Activated gamma-delta T cell treated with Interleukin-2 at 50 U/mL for 16 hours (primary cell): ENCODE data around the gene PLOD3.

ENCODE experiments used
- DNase-seq: peaks from one replicate; pipeline ENCODE4 v3.0.0-alpha.2; 2020

The PLOD3 gene

DNA sequence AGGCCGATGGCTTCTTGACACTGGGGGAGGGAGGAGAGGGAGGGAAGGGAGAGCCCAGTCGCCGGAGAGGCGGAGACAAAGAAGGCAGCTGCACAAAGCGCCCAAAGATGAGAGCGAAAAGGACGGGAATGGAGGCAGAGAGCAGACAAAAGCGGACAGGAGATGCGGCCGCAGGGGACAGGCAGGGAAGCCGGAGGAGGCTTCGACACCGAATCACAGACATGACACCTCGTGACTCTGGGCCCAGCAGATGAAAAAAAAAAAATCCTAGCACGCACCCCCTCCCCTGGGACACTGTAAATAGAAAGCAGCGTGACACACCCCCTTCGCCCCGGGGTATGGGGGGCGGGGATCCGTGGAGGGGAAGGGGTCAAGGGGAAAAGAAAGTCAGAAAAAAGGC is 38.3 kb downstream of the PLOD3 start:
- no peak for DNase-seq

DNA sequence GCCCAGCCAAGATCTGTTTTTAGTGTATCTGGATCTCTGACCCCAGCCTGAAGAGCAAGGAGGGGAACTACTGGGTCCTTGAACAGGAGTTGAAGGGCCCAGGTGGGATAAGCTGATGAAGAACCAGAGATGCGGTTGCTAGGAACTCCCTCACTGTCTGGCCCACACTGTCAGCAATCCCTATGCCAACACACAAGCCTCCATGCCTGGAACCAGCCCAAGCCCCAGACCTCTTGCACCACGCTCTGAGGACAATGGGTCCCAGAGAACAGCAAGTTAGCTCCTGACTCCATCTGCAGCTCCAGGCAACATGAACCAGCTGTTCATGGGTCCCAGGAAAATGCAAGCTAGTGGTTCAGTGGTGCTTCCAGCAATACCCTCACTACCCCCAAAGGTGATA is 39.7 kb downstream of the PLOD3 start:
- DNase-seq = no peak

DNA sequence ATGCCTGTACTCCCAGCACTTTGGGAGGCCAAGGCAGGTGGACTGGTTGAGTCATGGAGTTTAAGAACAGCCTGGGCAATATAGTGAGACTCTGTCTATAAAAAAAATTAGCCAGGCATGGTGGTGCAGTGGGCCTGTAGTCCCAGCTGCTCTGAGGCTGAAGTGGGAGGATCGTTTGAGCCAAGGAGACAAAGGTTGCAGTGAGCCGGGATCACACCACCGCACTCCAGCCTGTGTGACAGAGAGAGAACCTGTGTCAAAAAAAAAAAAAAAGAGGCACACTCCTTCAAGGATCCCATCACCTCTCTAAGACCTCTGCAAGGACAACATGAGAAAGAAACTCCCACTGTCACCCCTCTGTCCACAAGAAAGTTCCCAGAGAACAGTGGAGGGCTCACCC is 41.7 kb downstream of the PLOD3 start:
- DNase-seq = no peak

DNA sequence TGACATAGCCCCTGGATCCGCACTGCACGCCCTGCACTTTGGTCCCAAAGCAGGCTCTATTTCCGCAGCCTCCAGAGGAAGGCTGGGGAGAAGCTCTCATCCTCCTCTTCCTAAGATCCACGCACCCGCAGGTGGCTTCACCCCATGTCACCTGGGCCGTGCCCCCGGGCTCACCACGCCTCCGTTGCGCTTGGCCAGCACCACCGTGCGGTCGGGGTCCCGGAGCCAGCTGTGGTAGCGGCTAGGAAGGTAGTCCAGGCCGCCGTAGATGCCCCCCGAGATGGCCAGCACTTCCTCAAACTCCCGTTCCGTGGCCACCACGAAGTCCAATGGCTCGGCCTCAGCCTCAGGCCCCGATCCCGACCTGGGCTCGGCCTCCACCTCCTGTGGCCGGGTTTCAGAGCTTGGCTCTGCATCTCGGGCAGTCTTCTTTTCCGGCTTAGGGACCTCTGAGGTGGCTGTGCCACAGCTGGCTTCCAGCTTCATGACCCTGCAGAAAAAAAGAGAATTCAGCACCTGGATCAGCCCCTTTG is 43.0 kb downstream of the PLOD3 start:
- no peak for DNase-seq

DNA sequence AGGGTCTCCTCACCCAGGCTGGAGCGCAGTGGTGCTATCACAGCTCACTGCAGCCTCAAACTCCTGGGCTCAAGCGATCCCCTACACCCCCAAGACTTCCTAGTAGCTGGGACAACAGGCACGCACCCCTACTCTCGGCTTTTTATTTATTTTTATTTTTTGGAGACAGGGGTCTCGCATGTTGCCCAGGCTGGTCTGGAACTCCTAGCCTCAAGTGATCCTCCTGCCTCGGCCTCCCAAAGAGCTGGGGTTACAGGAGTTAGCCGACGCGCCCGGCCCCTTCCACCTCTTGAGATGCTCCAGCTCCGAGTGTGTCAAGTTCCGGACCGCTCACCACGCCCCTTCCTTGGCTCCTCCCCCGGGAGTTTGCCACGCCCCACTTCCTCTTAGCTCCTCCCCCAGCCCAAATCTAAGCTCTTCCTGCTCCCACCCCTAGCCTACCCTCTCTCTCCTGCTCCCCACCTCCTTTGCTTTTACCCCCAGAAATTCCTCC is 43.6 kb downstream of the PLOD3 start:
- DNase-seq = peak; percentile 51

DNA sequence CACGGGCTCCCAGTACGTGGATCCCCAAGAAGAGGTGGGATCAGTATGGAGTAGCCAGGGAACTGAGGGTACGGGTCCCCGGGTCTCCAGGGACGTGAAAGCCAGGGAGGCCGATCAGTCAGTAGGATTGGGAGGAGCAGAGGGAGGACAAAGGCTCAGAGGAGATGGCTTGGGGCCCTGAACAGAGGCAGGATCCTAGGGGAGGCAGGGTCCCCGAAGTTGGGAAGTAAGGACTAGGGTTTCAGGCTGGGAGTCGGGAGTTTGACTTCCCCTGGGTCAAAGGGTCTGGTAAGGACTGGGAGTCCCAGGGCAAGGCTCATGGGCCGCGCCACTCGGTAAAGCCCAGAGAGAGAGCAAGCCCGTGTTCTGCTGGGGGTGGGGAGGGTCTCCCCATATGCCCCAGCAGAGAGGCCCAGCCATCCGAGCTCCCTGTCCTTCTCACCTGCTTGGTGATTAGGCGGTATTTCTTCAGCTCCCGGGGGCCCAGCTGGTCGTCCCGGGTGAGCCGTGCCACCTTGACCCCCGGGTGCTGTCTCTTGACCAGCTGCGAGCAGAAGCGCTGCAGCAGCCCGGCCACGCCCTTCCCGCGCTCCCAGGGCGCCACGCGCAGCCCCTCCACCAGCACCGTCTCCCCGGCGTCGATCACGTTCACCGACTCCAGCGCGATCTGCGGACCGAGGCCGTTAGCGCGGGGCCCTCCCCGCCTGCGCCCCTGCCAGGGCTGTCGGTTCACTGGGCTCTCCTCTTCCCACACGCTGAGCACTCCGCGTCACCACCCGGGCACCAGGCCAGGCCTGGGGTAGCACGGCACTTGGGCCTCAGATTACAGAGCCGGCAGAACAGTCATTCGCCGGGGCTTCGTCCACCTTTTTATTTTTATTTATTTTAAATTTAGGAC is 44.3 kb downstream of the PLOD3 start:
- DNase-seq = no peak

DNA sequence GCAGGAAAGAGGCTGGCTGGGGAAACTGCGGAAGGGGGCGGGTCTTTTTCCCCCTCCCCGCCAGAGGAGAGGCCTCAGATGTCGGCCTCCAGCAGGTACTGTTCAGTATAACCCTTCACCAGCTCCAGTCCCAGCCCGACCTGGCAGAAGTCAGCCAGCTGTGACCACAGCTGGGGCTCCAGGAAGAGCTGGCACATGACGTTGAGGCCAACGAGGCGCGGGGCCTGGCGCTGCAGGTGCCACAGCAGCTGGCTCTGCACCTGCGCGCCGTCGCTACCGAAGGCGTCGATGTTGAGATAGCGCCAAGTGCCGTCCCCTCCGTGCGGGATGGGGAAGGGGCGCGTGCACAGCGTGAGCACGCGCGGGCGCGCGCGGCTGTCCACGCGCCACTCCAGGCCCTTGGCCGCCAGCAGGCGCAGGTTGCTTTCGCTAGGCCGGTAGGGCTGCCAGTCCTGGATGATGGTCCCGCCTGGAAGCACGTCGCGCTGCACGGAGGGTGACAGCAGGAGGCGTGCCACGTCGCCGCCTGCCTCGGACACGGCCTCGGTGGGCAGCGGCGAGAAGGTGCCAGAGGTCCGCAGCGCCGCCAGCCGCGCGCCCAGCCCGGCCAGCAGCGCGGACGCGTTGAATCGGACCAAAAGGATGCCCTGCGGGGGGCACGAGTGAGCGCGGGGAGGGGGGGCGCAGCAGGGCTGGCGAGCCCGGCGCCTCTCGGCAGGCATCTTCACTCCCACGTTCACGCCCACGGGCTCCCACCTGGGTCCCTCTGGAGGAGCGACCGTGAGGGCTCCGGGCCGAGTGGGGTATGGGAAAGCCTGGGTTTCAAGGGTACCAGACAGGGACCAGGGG is 45.2 kb downstream of the PLOD3 start:
- no peak for DNase-seq

DNA sequence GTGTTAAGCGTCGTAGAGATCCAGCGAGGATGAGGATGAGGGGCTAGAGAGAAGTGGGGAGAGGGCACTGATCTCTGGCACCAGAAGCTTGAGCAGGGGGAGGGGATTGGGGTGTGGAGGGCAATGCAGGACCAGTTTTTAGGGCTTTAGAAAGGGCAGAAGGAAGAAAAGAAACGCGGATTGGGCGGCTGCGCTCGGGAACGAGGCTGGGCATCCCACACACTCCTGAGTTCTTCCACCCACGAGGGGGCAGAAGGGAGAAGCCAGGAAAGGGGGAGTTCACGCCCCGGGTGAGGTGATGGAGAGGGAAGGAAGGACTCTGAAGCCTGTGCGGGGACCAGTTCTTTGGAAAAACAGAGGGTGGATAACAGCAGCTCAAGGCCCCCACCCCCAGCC is 45.9 kb downstream of the PLOD3 start:
- DNase-seq = no peak

DNA sequence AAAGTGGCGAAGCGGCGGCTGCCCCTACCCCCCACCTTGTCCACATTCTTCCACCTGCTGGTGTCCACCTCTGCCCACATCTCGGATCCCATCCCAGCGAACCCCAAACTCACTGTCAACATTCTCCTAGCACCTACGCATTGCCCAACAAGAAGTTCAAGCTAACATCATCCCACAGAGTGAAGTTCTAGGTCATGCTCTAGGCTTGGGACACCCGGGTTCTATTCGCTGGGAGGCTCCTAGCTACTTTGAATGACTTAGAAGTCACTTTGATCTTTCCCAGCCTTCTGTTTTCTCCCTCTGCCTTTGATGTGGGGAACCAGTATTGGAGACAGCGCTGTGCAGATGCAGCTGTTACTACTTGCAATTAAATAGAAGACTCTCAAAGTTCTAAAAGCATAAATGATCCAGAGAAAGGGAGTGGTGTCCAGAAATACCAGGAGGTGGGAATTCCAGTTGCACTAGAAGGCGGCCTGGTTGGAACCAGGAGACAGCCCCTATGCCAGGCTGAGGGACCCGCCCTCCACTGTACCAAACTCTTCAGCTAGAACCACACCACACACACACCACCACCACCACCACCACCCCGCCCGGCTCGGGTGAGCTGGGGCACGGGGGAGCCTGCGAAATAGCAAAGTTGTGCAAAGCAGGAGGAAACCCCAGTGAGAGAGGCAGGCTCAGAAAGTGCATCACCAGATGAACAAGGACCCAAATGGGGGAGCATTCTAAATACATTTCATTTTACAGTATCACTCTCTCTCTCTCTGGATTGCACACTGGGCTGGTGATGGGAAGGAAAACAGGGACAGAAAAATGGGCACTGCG is 46.6 kb downstream of the PLOD3 start:
- DNase-seq = no peak

DNA sequence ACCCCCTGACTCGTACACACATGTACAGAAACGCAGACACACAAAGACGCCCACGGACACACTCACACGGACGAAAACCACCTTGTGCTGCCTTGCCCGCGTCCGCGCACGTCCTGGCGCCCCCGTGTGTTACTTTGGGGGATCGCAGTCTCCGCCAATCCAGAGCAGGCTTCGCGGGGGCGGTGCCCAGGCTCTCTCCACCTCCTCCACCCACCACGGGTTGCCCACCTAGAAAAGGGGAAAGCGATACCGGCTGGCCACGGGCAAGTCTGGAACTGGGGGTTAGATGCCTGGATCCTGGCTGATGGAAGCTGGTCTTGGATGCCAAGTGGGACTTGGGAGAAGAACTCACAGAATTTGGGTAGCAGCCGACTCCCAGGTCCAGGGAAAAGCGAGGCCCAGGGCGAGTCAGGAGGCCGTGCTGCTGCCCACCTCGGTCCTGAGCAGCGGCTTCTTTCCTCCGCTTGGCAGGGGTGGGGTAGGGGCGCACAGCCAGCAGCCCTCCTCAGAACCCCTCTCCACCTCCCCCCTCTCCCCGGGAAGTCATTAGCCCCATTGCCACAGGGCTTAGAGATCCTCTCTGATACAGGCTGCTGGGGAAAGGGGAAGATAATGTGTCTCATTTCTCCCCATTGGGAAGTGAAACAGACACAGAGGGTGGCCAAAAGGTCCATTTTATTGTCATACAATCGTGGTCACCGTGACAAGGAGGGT is 47.4 kb downstream of the PLOD3 start:
- DNase-seq = peak; percentile 79

DNA sequence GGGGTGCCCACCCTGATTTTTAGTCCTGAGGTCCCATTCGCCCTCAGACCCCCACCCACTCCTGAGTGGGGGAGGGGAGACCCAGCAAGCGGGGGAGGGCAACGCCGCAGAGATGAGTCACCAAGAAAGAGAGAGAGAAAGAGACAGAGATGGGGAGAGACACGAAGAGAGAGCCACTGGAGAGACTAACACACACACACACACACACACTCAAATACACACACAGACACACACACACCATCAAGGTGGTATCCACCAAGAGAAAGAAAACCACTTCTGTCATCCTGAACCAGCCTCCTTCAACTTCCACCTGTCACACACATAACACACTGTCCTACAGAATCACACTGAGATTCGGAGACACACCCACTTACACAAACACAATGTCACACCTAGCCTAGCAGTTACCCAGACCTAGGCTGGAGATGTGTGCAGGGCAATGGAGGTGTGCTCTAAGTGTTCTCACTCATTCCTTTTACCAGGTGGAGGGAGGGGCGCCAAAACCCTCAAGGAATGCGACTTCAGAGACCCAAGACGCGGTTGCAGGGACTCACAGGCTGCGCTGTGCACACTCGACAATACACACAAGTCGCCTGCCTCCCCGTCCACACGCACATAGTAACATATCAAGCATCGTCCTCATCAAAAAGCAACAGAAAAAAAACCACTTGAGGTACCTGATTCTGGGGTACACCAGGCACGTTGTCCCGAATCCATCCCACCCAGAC is 48.1 kb downstream of the PLOD3 start:
- no peak for DNase-seq

DNA sequence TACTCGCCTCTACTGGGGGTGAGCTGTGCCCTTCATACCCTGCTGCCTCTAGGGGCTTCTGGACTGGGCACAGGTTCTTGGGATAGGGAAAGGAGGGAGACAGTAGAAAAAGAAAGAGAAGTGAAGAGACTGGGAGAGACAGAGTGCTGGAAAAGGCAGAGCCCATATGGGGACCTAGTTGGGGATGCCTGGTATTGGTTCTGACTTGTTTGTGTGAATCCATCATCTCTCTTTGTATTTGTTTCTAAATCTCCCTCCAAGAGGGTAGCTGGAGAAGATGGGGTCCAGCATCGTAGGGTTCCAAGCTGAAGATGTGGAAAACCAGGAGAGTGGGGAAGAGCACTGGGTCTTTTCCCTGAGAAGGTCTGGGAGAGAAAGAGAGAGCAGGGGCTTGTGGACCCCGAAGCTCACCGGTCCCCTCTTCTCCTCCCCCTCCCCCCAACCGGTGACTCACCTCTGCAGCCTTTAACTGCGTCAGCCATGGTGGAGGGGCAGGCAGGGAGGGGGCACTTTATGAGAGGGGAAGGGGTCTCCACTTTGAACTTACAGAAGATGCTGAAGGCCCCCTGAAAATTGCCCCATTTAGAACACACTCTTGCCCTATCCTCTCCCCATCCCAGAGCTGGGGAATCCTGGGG is 48.9 kb downstream of the PLOD3 start:
- no peak for DNase-seq

DNA sequence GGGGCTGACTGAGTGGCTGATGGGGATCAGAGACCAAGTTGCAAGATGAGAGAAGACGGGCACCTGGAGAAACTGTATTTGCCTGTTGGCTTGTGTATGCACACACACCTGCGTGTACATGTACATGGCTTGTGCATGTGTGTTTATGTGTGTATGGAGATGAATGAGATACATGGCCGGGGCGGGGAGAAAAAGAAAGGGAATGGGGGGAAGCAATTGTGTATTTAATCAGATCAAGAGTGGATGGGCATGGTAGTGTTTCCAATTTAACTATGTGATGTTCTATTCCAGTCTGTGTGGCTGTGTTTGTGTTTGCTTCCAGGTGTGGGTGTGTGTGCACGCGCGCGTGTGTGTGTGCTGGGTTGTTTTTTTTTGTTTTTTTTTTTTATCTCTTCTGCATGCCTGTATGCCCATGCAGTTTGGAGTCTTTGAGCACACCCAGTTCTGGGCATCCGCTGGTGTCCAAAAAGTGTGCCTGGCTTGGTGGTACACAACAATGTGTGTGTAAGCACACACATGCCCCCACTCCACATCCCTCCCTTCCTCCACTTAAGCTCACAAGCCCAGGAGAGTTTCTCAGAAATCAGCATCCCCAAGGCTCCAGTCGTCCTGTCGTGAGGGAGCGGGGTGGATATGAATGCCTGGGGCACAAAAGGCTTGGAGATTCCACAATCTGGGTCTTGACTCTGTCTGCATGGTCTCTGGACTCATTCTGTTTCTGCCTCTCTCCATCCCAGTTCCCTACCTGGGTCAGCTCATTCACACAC is 49.6 kb downstream of the PLOD3 start:
- DNase-seq = no peak

DNA sequence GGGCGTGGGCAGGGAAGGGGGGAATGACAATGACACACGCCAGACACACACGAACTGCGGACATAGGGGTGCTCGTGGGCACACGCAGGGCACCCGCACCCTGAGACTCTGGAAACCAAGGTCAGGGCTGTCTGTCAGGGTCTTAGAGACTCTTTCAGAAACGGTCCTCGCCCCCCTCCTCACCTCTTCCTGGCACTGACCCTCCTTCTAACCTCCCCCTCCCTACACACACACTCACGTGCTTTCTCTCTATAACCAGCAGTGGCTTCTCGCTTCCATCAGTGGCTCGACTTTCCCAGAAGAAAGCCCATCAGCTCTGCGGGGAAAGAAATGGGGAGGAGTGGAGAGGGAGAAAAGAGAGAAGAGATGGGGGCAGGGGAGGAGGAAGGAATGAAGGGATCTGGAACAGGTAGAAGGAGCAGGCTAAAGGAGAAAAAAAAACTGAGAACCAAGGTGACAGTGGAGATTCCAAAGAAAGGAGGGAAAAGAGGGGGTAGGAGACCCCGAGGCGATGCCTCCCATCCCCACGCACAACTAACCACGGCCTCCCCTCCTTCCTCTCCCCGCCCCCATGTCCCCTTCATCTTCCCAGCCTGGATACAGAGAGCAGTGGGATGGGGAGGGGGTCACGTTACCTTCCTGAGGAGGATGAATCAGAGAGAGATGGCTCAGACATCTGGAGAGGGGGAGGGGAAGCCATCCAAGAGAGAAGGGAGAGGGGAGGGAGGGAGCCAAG is 50.3 kb downstream of the PLOD3 start:
- DNase-seq = no peak

DNA sequence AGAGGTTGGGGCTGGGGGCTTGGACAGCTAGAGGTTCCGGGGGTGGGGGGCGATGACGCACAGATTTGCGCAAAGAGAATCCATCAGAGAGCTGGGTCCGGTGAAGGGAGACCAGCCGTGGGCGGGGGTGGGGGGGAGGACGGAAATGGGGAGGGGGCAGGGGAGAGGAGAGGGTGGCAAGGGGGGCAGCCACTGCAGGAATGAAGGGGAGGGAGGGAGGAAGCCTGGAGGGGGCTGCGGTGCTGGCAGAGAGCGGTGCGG is 50.8 kb downstream of the PLOD3 start:
- no peak for DNase-seq

DNA sequence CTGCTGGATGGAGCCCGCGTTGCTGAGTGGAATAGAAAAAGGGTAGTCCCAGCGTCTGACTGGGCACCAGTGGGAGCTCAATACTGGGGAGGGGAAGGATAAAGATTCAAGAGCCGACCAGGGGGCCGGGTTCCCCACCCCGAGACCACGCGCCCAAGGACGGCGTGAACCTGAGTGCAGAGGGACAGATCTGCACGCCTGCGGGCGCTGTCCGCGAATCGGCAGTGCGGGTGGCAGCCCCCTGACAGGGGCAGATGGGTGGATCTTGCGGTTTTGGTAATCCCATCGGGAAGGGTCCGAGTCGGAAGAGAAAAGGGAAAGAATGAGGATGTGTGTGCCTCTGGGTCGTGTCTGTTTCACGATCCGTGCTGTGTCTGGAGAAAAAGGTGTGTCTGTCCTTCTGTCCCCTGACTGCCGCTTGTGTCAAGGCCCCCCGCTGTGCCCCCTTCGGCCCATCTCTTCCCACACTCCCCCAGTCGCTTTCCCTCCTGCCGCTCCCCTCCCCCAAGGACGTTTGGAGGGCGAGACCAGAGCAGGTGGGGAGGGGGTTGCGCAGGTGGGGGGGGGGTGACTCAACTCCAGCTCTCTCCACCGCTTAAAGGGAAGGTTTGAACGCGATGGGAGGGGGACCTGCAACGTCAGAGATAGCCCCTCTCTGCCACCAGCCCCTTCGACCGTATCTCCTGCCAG is 51.3 kb downstream of the PLOD3 start:
- no peak for DNase-seq

DNA sequence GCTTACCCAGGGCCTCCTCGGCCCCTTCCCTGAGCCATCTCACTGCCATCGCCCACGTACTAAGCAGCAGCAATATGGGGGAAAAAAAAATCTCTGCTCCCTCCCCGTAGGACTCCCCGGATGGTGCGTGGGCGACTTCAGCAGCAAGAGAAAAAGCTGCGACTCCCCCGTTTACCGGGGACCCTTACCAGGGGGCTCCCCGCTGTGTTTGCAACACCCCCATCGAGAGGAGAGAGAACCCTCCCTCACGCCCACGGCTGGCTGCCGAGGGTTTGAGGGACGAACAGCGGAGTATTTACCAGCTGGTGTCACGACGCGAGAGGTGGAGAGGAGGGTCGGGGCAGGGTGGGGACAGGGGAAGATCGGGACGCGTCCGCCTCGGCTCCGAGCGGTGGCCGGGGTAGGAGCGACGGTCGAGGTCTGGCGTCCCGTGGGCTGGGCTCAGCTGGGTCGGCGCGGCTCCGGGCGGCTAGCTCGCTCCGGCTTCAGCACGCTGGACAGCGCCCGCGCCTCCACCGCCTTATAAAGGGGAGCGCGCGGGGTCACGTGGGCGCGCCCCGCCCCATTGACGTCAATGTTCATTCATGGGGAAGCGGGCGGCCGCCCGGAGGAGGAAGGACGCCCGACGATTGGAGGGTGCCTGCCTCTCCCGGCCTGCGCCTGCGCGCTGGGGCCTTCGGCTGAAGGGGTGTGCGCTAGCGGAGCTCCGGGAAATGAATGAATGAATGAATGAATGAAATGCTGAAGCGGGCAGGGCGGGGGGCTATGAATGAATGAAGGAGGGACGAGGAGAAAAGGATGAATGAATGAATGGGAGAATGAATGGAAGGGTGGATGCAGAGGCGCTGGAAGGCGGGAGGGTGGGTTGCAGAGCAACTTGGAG is 52.1 kb downstream of the PLOD3 start, which contains the start of gene VGF:
Gene VGF (minus strand): TSS at position 495 of the 883 bp plus-strand sequence. CDS start 726 bp downstream, outside the sequence.
- DNase-seq = peak; percentile 88
